Esophagus squamous epithelium (tissue), 4 donors: ENCODE results near the gene UACA.

Experiments used
- CTCF ChIP-seq, 6 experiments: fragments of 450-650 bp in 4 of 6; fragments of 200-600 bp in 2 of 6; sonication (generic) in 2 of 6; IDR thresholded peaks; one replicate each; pipeline ENCODE4 v1.5.1; 2016 to 2019; ENCODE audit warnings: antibody characterized with exemption in 6 of 6, mild to moderate bottlenecking in 4 of 6, moderate library complexity in 4 of 6
- POLR2A ChIP-seq, 4 donors: fragments of 450-650 bp; IDR thresholded peaks; one replicate each; pipeline ENCODE4 v1.6.1; 2017; ENCODE audit warnings: antibody characterized with exemption in 4 of 4, mild to moderate bottlenecking in 4 of 4, moderate library complexity in 3 of 4

- TF ChIP-seq POLR2A (IDR thresholded peaks at IDR 0.05), result no peak
- no peak for TF ChIP-seq CTCF (IDR thresholded peaks at IDR 0.05)
These were observed 103.7 kb downstream of the UACA start for GRCh38 chr15:70659662-70660061.
